Activated T-helper 1 cell treated with anti-CD3 and anti-CD28 coated beads, Interleukin-12 subunit alpha, Interleukin-12 subunit beta, Interleukin-2, Interleukin-4 antibody, amounts not matched to agents 30 ng/mL and 10 ng/mL and 1 ng/mL, durations not matched to agents 14 hours and 24 hours and 36 hours (primary cell): ENCODE measurements around the gene CELF5. TPM values are rescaled to one million over a fixed set of nuclear protein-coding genes. Genes with fewer than 3 reads are reported as not detected.
"Not testable (repeated sequence)": the region's sequence is repeated elsewhere in the genome, so short reads cannot be mapped to it uniquely, and the experiment has no call there.

Experiments used
- DNase-seq: peaks from one replicate; pipeline ENCODE4 v3.0.0; 2021; ENCODE audit warnings: low spot score
- H3K27ac Mint-ChIP-seq: one replicate; pipeline ENCODE4 v1.8.0; 2021; ENCODE audit warnings: mild to moderate bottlenecking, mixed read lengths
- H3K27me3 Mint-ChIP-seq: one replicate; pipeline ENCODE4 v1.8.0; 2022; ENCODE audit warnings: mild to moderate bottlenecking, moderate library complexity, mixed read lengths; ENCODE audit not compliant: insufficient read depth
- H3K36me3 Mint-ChIP-seq: one replicate; pipeline ENCODE4 v1.8.0; 2021; ENCODE audit warnings: low read depth, mixed read lengths
- H3K4me1 Mint-ChIP-seq: one replicate; pipeline ENCODE4 v1.8.0; 2021; ENCODE audit warnings: low read depth, mixed read lengths
- H3K4me3 Mint-ChIP-seq: one replicate; pipeline ENCODE4 v1.8.0; 2021; ENCODE audit warnings: mild to moderate bottlenecking, moderate library complexity, mixed read lengths
- H3K9me3 Mint-ChIP-seq: one replicate; pipeline ENCODE4 v1.8.0; 2021; ENCODE audit warnings: mixed read lengths
- intact Hi-C: fragments of 100-400 bp; cut with micrococcal nuclease; formaldehyde crosslinking; loops from one replicate; pipeline ENCODE4 v1.15.1; 2024
- total RNA-seq: library from RNA; stranded (reverse); gene quantifications from 2 replicates; pipeline ENCODE4 v1.2.3, GENCODE V29; 2022

Gene CELF5
- total RNA-seq, 1 donor from 2014 or later: 0.08 TPM

- H3K4me3 Mint-ChIP-seq: no peak overlapping the region
- H3K4me1 Mint-ChIP-seq: no peaks in the 10 kb centered on the region
- no peak overlapping the region for H3K27ac Mint-ChIP-seq
- intact Hi-C loops: no loop called here
- peaks cover 2% of the 10 kb centered on the region for H3K36me3 Mint-ChIP-seq
- DNase-seq: no peak
- no peaks in the 10 kb centered on the region for H3K27me3 Mint-ChIP-seq
- no peaks in the 10 kb centered on the region for H3K9me3 Mint-ChIP-seq
Measured at GRCh38 chr19:3206216-3206953, 18.1 kb upstream of the CELF5 start.

- no peak overlapping the region for H3K27ac Mint-ChIP-seq
- H3K4me3 Mint-ChIP-seq: no peak overlapping the region
- H3K4me1 Mint-ChIP-seq: no peaks in the 10 kb centered on the region
- H3K9me3 Mint-ChIP-seq: no peaks in the 10 kb centered on the region
- intact Hi-C loops: no loop called here
- peaks cover 2% of the 10 kb centered on the region for H3K36me3 Mint-ChIP-seq
- H3K27me3 Mint-ChIP-seq: no peaks in the 10 kb centered on the region
- no peak for DNase-seq
Measured at GRCh38 chr19:3207461-3208242, 16.8 kb upstream of the CELF5 start.

- H3K36me3 Mint-ChIP-seq: peaks cover 2% of the 10 kb centered on the region
- H3K9me3 Mint-ChIP-seq: no peaks in the 10 kb centered on the region
- no peaks in the 10 kb centered on the region for H3K27me3 Mint-ChIP-seq
- H3K4me1 Mint-ChIP-seq: no peaks in the 10 kb centered on the region
- H3K4me3 Mint-ChIP-seq: no peak overlapping the region
- no peak overlapping the region for H3K27ac Mint-ChIP-seq
- no peak for DNase-seq
- intact Hi-C loops: no loop called here
Measured at GRCh38 chr19:3208317-3209207, 15.9 kb upstream of the CELF5 start.

- H3K4me3 Mint-ChIP-seq: no peak overlapping the region
- intact Hi-C loops: loop anchor here (1.0 kb wide), 1 partner anchor 248 kb away; no protein-coding TSS in a partner anchor
- peak; percentile 54 for DNase-seq
- no peaks in the 10 kb centered on the region for H3K4me1 Mint-ChIP-seq
- no peaks in the 10 kb centered on the region for H3K9me3 Mint-ChIP-seq
- peaks cover 2% of the 10 kb centered on the region for H3K36me3 Mint-ChIP-seq
- no peaks in the 10 kb centered on the region for H3K27me3 Mint-ChIP-seq
- peak overlapping the region; percentile 23 for H3K27ac Mint-ChIP-seq
Measured at GRCh38 chr19:3210347-3211017, 14.0 kb upstream of the CELF5 start.

GRCh38 chr19:3211191-3211590, 13.3 kb upstream of the CELF5 start:
- intact Hi-C loops: no loop called here
- H3K4me1 Mint-ChIP-seq: no peaks in the 10 kb centered on the region
- no peak overlapping the region for H3K4me3 Mint-ChIP-seq
- no peaks in the 10 kb centered on the region for H3K9me3 Mint-ChIP-seq
- H3K36me3 Mint-ChIP-seq: peaks cover 2% of the 10 kb centered on the region
- no peak for DNase-seq
- H3K27ac Mint-ChIP-seq: no peak overlapping the region
- no peaks in the 10 kb centered on the region for H3K27me3 Mint-ChIP-seq

GRCh38 chr19:3213159-3213558, 11.3 kb upstream of the CELF5 start:
- Mint-ChIP-seq H3K36me3 (peaks cover 2% of the 10 kb centered on the region), H3K27ac (peak overlapping the region; percentile 23), H3K9me3 (no peaks in the 10 kb centered on the region), H3K4me1 (no peaks in the 10 kb centered on the region), H3K4me3 (no peak overlapping the region), H3K27me3 (no peaks in the 10 kb centered on the region)
- intact Hi-C loops: no loop called here
- DNase-seq: no peak

GRCh38 chr19:3216874-3217273, 7.6 kb upstream of the CELF5 start:
- Mint-ChIP-seq H3K27me3 (no peaks in the 10 kb centered on the region), H3K4me3 (no peak overlapping the region), H3K4me1 (no peaks in the 10 kb centered on the region), H3K36me3 (no peaks in the 10 kb centered on the region), H3K9me3 (no peaks in the 10 kb centered on the region), H3K27ac (no peak overlapping the region)
- DNase-seq: no peak
- intact Hi-C loops: no loop called here

GRCh38 chr19:3220576-3220975, 3.9 kb upstream of the CELF5 start:
- Mint-ChIP-seq H3K4me1 (no peaks in the 10 kb centered on the region), H3K4me3 (no peak overlapping the region), H3K27ac (no peak overlapping the region), H3K27me3 (peaks cover 5% of the 10 kb centered on the region), H3K9me3 (no peaks in the 10 kb centered on the region), H3K36me3 (no peaks in the 10 kb centered on the region)
- no peak for DNase-seq
- intact Hi-C loops: no loop called here

GRCh38 chr19:3221576-3221975, 2.9 kb upstream of the CELF5 start:
- intact Hi-C loops, H3K36me3 Mint-ChIP-seq, H3K4me3 Mint-ChIP-seq, DNase-seq, H3K27ac Mint-ChIP-seq, H3K9me3 Mint-ChIP-seq, H3K4me1 Mint-ChIP-seq: not testable (repeated sequence)
- H3K27me3 Mint-ChIP-seq: peaks cover 11% of the 10 kb centered on the region

GRCh38 chr19:3222709-3223108, 1.8 kb upstream of the CELF5 start:
- H3K27me3 Mint-ChIP-seq: peaks cover 21% of the 10 kb centered on the region
- no peaks in the 10 kb centered on the region for H3K36me3 Mint-ChIP-seq
- intact Hi-C loops: no loop called here
- no peak for DNase-seq
- no peak overlapping the region for H3K27ac Mint-ChIP-seq
- H3K4me1 Mint-ChIP-seq: no peaks in the 10 kb centered on the region
- no peak overlapping the region for H3K4me3 Mint-ChIP-seq
- no peaks in the 10 kb centered on the region for H3K9me3 Mint-ChIP-seq

- no peaks in the 10 kb centered on the region for H3K4me1 Mint-ChIP-seq
Measured at GRCh38 chr19:3225169-3225485, 666 bp downstream of the CELF5 start.

GRCh38 chr19:3225677-3226093, 1.2 kb downstream of the CELF5 start:
- DNase-seq: no peak
- Mint-ChIP-seq H3K27ac (no peak overlapping the region), H3K4me3 (no peak overlapping the region), H3K4me1 (no peaks in the 10 kb centered on the region), H3K36me3 (no peaks in the 10 kb centered on the region), H3K27me3 (peaks cover 24% of the 10 kb centered on the region), H3K9me3 (no peaks in the 10 kb centered on the region)
- intact Hi-C loops: no loop called here

More at GRCh38 chr19:3225169-3225485, 666 bp downstream of the CELF5 start:
- H3K27me3 Mint-ChIP-seq: peaks cover 24% of the 10 kb centered on the region
- H3K36me3 Mint-ChIP-seq: no peaks in the 10 kb centered on the region
- DNase-seq: no peak
- intact Hi-C loops: no loop called here
- H3K4me3 Mint-ChIP-seq: no peak overlapping the region
- no peaks in the 10 kb centered on the region for H3K9me3 Mint-ChIP-seq
- no peak overlapping the region for H3K27ac Mint-ChIP-seq
